HCT116 (cell line): Measurements from ENCODE around the gene KRTAP17-1. TPM values are rescaled to one million over a fixed set of nuclear protein-coding genes. Genes with fewer than 3 reads are reported as not detected.

ENCODE experiments used
- ATAC-seq: fragments of 200-7000 bp; cut with Tn5 transposase; 2 replicates; pipeline ENCODE4 v1.9.1; 2020; ENCODE audit warnings: mild to moderate bottlenecking, moderate library complexity
- BruUV-seq: library from RNA; stranded (reverse); fragments of 400-500 nt; replicated peaks from 2 replicates; lab custom pipeline; 2021; lab: Mats Ljungman, UMichigan
- CTCF ChIA-PET: fragments of 300-600 bp; sonication (Branson Sonifier 250); formaldehyde crosslinking; loops from one replicate; lab custom pipeline; 2021; ENCODE audit warnings: antibody characterized with exemption; lab: Charles Lee
- POLR2A ChIA-PET: fragments of 300-600, 350-600 bp; sonication (Branson Sonifier 250); formaldehyde crosslinking; loops from one replicate; lab custom pipeline; 2021; ENCODE audit warnings: antibody characterized with exemption; lab: Charles Lee
- RAD21 ChIA-PET, 2 experiments: fragments of 300-600 bp; sonication (Branson Sonifier 250); formaldehyde crosslinking; loops; one replicate each; lab custom pipeline; 2023; ENCODE audit warnings: low total read pairs in 2 of 2; ENCODE audit not compliant: uncharacterized antibody in 2 of 2, unreplicated experiment in 2 of 2, low non-redundant PET in 1 of 2; lab: Charles Lee
- DNase-seq: peaks from one replicate; pipeline ENCODE4 v3.0.0-alpha.2; 2010; ENCODE audit warnings: low read depth, low spot score
- H2AFZ ChIP-seq: fragments of 200-600 bp; shearing (Covaris generic), sonication (generic); 2 replicates; pipeline ENCODE4 v1.6.1; 2017; ENCODE audit warnings: low read depth, mixed run types, mixed read lengths, antibody characterized with exemption, low read length; ENCODE audit not compliant: poor library complexity, severe bottlenecking
- H3K27ac ChIP-seq: 2 replicates; pipeline ENCODE4 v1.5.1; 2012; ENCODE audit warnings: low read depth, low read length
- H3K27me3 ChIP-seq: fragments of 200-600 bp; sonication (generic); 2 replicates; pipeline ENCODE4 v1.6.1; 2016; ENCODE audit warnings: mixed run types, low read length, mixed read lengths; ENCODE audit not compliant: insufficient read depth
- H3K36me3 ChIP-seq, 2 experiments: fragments of 200-500 bp in 1 of 2; fragments of 200-600 bp in 1 of 2; sonication (Bioruptor generic) in 1 of 2; sonication (generic) in 1 of 2; 2 replicates each; pipeline versions ENCODE4 v1.5.1 to v1.6.1; 2014 to 2016; ENCODE audit warnings: low read length in 2 of 2, inconsistent platforms in 1 of 2, mixed read lengths in 1 of 2, mixed run types in 1 of 2; ENCODE audit not compliant: insufficient read depth in 2 of 2, control insufficient read depth in 1 of 2
- H3K4me1 ChIP-seq, 2 experiments: fragments of 200-600 bp in 1 of 2; sonication (generic) in 1 of 2; 2 replicates each; pipeline versions ENCODE4 v1.5.1 to v1.6.1; 2012 to 2017; ENCODE audit warnings: low read length in 2 of 2, inconsistent platforms in 1 of 2, mild to moderate bottlenecking in 1 of 2, mixed read lengths in 1 of 2, mixed run types in 1 of 2, moderate library complexity in 1 of 2; ENCODE audit not compliant: insufficient read depth in 2 of 2, control insufficient read depth in 1 of 2
- H3K4me2 ChIP-seq: fragments of 200-600 bp; sonication (generic); 2 replicates; pipeline ENCODE4 v1.6.1; 2017; ENCODE audit warnings: mixed run types, low read length, mixed read lengths
- H3K4me3 ChIP-seq, 2 experiments: fragments of 200-600 bp in 1 of 2; sonication (generic) in 1 of 2; replicated peaks in 1 of 2; 2 replicates each; pipeline ENCODE4 v1.5.1; 2011 to 2016; ENCODE audit warnings: low read length in 2 of 2, control low read depth in 1 of 2, low read depth in 1 of 2, mild to moderate bottlenecking in 1 of 2, mixed read lengths in 1 of 2, mixed run types in 1 of 2
- H3K79me2 ChIP-seq: fragments of 200-600 bp; sonication (generic); 2 replicates; pipeline ENCODE4 v1.6.1; 2017; ENCODE audit warnings: mild to moderate bottlenecking, mixed run types, low read length, moderate library complexity, mixed read lengths; ENCODE audit not compliant: insufficient read depth
- H3K9ac ChIP-seq: fragments of 200-600 bp; sonication (generic); 2 replicates; pipeline ENCODE4 v1.6.1; 2016; ENCODE audit warnings: low read length, mixed read lengths
- H3K9me2 ChIP-seq: fragments of 200-600 bp; sonication (generic), shearing (Covaris generic); 2 replicates; pipeline ENCODE4 v1.6.1; 2017; ENCODE audit warnings: mixed run types, mild to moderate bottlenecking, moderate library complexity; ENCODE audit not compliant: insufficient read depth
- H3K9me3 ChIP-seq, 2 experiments: fragments of 200-500 bp in 1 of 2; fragments of 200-600 bp in 1 of 2; sonication (Bioruptor generic) in 1 of 2; sonication (generic) in 1 of 2; 2 replicates each; pipeline ENCODE4 v1.6.1; 2014 to 2017; ENCODE audit warnings: low read length in 2 of 2, mixed read lengths in 2 of 2, inconsistent platforms in 1 of 2, low read depth in 1 of 2, mild to moderate bottlenecking in 1 of 2, mixed run types in 1 of 2, moderate library complexity in 1 of 2; ENCODE audit not compliant: control insufficient read depth in 1 of 2, insufficient read depth in 1 of 2
- H4K20me1 ChIP-seq: fragments of 200-600 bp; sonication (generic), shearing (Covaris generic); 2 replicates; pipeline ENCODE4 v1.6.1; 2017; ENCODE audit warnings: mixed run types, mild to moderate bottlenecking, moderate library complexity; ENCODE audit not compliant: insufficient read depth
- ATF3 ChIP-seq: IDR thresholded peaks from 2 replicates; pipeline ENCODE4 v1.6.1; 2012
- CEBPB ChIP-seq: IDR thresholded peaks from 2 replicates; pipeline ENCODE4 v1.6.1; 2012; ENCODE audit warnings: low read depth
- CTCF ChIP-seq, 3 experiments: fragments of 200-600 bp in 1 of 3; sonication (generic) in 1 of 3; IDR thresholded peaks in 2 of 3; conservative IDR thresholded peaks in 1 of 3; 2 replicates each; pipeline ENCODE4 v1.5.1; 2012 to 2017; ENCODE audit warnings: low read depth in 2 of 3, low read length in 2 of 3, antibody characterized with exemption in 1 of 3, borderline replicate concordance in 1 of 3, control low read depth in 1 of 3, mild to moderate bottlenecking in 1 of 3, mixed read lengths in 1 of 3, mixed run types in 1 of 3, moderate library complexity in 1 of 3; ENCODE audit not compliant: insufficient read depth in 1 of 3
- ELF1 ChIP-seq: IDR thresholded peaks from 2 replicates; pipeline ENCODE4 v1.6.1; 2012; ENCODE audit warnings: low read depth, borderline replicate concordance
- EZH2 ChIP-seq: fragments of 200-600 bp; sonication (generic); IDR thresholded peaks from 2 replicates; pipeline ENCODE4 v1.6.1; 2017; ENCODE audit warnings: antibody characterized with exemption, mixed run types
- FOSL1 ChIP-seq: IDR thresholded peaks from 2 replicates; pipeline ENCODE4 v1.6.1; 2012; ENCODE audit warnings: low read depth
- JUND ChIP-seq: IDR thresholded peaks from 2 replicates; pipeline ENCODE4 v1.6.1; 2012
- MAX ChIP-seq: IDR thresholded peaks from 2 replicates; pipeline ENCODE4 v1.6.1; 2012
- POLR2A ChIP-seq: IDR thresholded peaks from 2 replicates; pipeline ENCODE4 v1.7.0; 2011; ENCODE audit warnings: borderline replicate concordance; ENCODE audit not compliant: insufficient read depth, insufficient read length; ENCODE audit errors: extremely low read depth
- RAD21 ChIP-seq: IDR thresholded peaks from 2 replicates; pipeline ENCODE4 v1.6.1; 2012; ENCODE audit warnings: low read depth, mild to moderate bottlenecking
- REST ChIP-seq: IDR thresholded peaks from 2 replicates; pipeline ENCODE4 v1.6.1; 2012; ENCODE audit warnings: low read depth
- SP1 ChIP-seq: IDR thresholded peaks from 2 replicates; pipeline ENCODE4 v1.6.1; 2012; ENCODE audit warnings: low read depth
- TCF7L2 ChIP-seq: IDR thresholded peaks from 2 replicates; pipeline ENCODE4 v1.7.0; 2011; ENCODE audit warnings: borderline replicate concordance, inconsistent platforms; ENCODE audit not compliant: insufficient read depth, insufficient read length; ENCODE audit errors: extremely low read depth
- YY1 ChIP-seq: IDR thresholded peaks from 2 replicates; pipeline ENCODE4 v1.6.1; 2011; ENCODE audit warnings: low read length, low read depth, moderate library complexity, mild to moderate bottlenecking; ENCODE audit not compliant: insufficient replicate concordance; ENCODE audit errors: extremely low read depth
- ZFX ChIP-seq: fragments of 450-650 bp; IDR thresholded peaks from 2 replicates; pipeline ENCODE4 v1.6.1; 2017
- ZNF274 ChIP-seq: fragments of 200-500 bp; sonication (Bioruptor generic); IDR thresholded peaks from 2 replicates; pipeline ENCODE4 v1.6.1; 2014; ENCODE audit warnings: mild to moderate bottlenecking, low read depth, low read length, inconsistent platforms
- intact Hi-C: fragments of 100-400 bp; cut with micrococcal nuclease; formaldehyde crosslinking; loops from 2 replicates; pipeline ENCODE4 v1.10.0; 2022
- total RNA-seq: library from RNA; stranded (reverse); gene quantifications from one replicate; pipeline ENCODE4 v1.2.1, GENCODE V29; 2021; ENCODE audit not compliant: unreplicated experiment

The KRTAP17-1 gene
- total RNA-seq, 1 experiment from 2014 or later = not detected

GRCh38 chr17:41301916-41302901, 13.3 kb downstream of the KRTAP17-1 start, which contains the start of gene KRTAP29-1:
KRTAP29-1 (minus strand) TSS chr17:41302851; CDS start chr17:41302851, 0 bp downstream.
- no peak within 1 kb of the TSS for H2AFZ ChIP-seq
- no peaks in the 10 kb centered on the region for H3K36me3 ChIP-seq
- TF ChIP-seq TCF7L2 = no peak
- no peak for TF ChIP-seq EZH2
- no peak for TF ChIP-seq ATF3
- TF ChIP-seq YY1 = no peak
- no peak for TF ChIP-seq CTCF (IDR thresholded peaks at IDR 0.05 in 2 of 3, conservative IDR thresholded peaks at IDR 0.05 in 1 of 3; ENCODE audit: borderline replicate concordance in 1 of 3, insufficient read depth in 1 of 3, low read depth in 2 of 3, low read length in 2 of 3)
- no peak for TF ChIP-seq POLR2A
- TF ChIP-seq REST = no peak
- no peak for TF ChIP-seq MAX
- TF ChIP-seq ZFX = no peak
- TF ChIP-seq CEBPB = no peak
- TF ChIP-seq JUND = no peak
- TF ChIP-seq ZNF274 = no peak
- no peak for TF ChIP-seq RAD21
- no peak for TF ChIP-seq SP1
- no peak for TF ChIP-seq ELF1
- no peak for TF ChIP-seq FOSL1
- ChIA-PET POLR2A (no interaction called here), RAD21 (no interaction called here), CTCF (no interaction called here)
- no peaks in the 10 kb centered on the region for H4K20me1 ChIP-seq
- ATAC-seq = no peak
- H3K4me2 ChIP-seq = no peak within 1 kb of the TSS
- no peak within 1 kb of the TSS for H3K9ac ChIP-seq
- BruUV-seq = no TSS peak
- no peaks in the 10 kb centered on the region for H3K79me2 ChIP-seq
- H3K9me2 ChIP-seq = no peaks in the 10 kb centered on the region
- no peak within 1 kb of the TSS for H3K27ac ChIP-seq
- H3K27me3 ChIP-seq = no peaks in the 10 kb centered on the region
- no peaks in the 10 kb centered on the region for H3K4me1 ChIP-seq
- intact Hi-C loops = no loop called here
- H3K9me3 ChIP-seq = peaks cover 0 to 14% of the 10 kb centered on the region in 2 experiments; a peak in 1 of 4 replicates
- no peak within 1 kb of the TSS for H3K4me3 ChIP-seq
- DNase-seq = no peak
